Measurements from ENCODE around the gene OXGR1. TPM values are rescaled to one million over a fixed set of nuclear protein-coding genes. Genes with fewer than 3 reads are reported as not detected.

The OXGR1 gene
- polyA plus RNA-seq, 6 donors from 2014 or later, result not detected

- Mint-ChIP-seq H3K36me3 (no peaks in the 10 kb centered on the region), H3K4me1 (peaks cover 0 to 3% (median 0%) of the 10 kb centered on the region in 3 donors), H3K9me3 (peaks cover 0 to 4% (median 0%) of the 10 kb centered on the region in 7 donors), H3K27ac (no peak overlapping the region), H3K4me3 (no peak overlapping the region), H3K27me3 (peaks cover 28 to 40% (median 31%) of the 10 kb centered on the region in 3 donors)
- ATAC-seq (ENCODE audit: low read depth in 2 of 2), result peak in 1 of 2 donors; percentile 37
- DNase-seq, result peak; percentile 17
Observed at GRCh38 chr13:97018029-97018819, 23.9 kb upstream of the OXGR1 start.

GRCh38 chr13:97017322-97017721, 23.0 kb upstream of the OXGR1 start:
- Mint-ChIP-seq H3K9me3 (peaks cover 0 to 4% (median 0%) of the 10 kb centered on the region in 7 donors), H3K27me3 (peaks cover 30 to 39% (median 36%) of the 10 kb centered on the region in 3 donors), H3K27ac (no peak overlapping the region), H3K36me3 (no peaks in the 10 kb centered on the region), H3K4me3 (no peak overlapping the region), H3K4me1 (peaks cover 0 to 3% (median 0%) of the 10 kb centered on the region in 3 donors)
- no peak for ATAC-seq (ENCODE audit: low read depth in 2 of 2)
- no peak for DNase-seq

GRCh38 chr13:97015661-97016350, 21.5 kb upstream of the OXGR1 start:
- DNase-seq (no peak), ATAC-seq (ENCODE audit: low read depth in 2 of 2) (no peak)
- Mint-ChIP-seq H3K36me3 (no peaks in the 10 kb centered on the region), H3K4me3 (no peak overlapping the region), H3K4me1 (peaks cover 0 to 3% (median 0%) of the 10 kb centered on the region in 3 donors), H3K27me3 (peaks cover 29 to 37% (median 33%) of the 10 kb centered on the region in 3 donors), H3K9me3 (peaks cover 0 to 4% (median 0%) of the 10 kb centered on the region in 7 donors), H3K27ac (no peak overlapping the region)

GRCh38 chr13:97012251-97013048, 18.2 kb upstream of the OXGR1 start:
- Mint-ChIP-seq H3K36me3 (no peaks in the 10 kb centered on the region), H3K27me3 (peaks cover 26 to 34% (median 28%) of the 10 kb centered on the region in 3 donors), H3K9me3 (peaks cover 0 to 4% (median 0%) of the 10 kb centered on the region in 7 donors), H3K27ac (peak overlapping the region in 1 of 6 donors; percentile 4), H3K4me1 (peaks cover 0 to 3% (median 0%) of the 10 kb centered on the region in 3 donors), H3K4me3 (no peak overlapping the region)
- no peak for ATAC-seq (ENCODE audit: low read depth in 2 of 2)
- DNase-seq, result no peak

- no peaks in the 10 kb centered on the region for H3K36me3 Mint-ChIP-seq
- no peak for DNase-seq
- peaks cover 28 to 34% (median 31%) of the 10 kb centered on the region in 3 donors for H3K27me3 Mint-ChIP-seq
- peaks cover 0 to 4% (median 0%) of the 10 kb centered on the region in 7 donors for H3K9me3 Mint-ChIP-seq
- H3K4me1 Mint-ChIP-seq, result peaks cover 0 to 3% (median 0%) of the 10 kb centered on the region in 3 donors
- H3K4me3 Mint-ChIP-seq, result no peak overlapping the region
- no peak overlapping the region for H3K27ac Mint-ChIP-seq
- ATAC-seq (ENCODE audit: low read depth in 2 of 2), result no peak
Observed at GRCh38 chr13:97011446-97012131, 17.3 kb upstream of the OXGR1 start.

GRCh38 chr13:97008643-97009042, 14.4 kb upstream of the OXGR1 start:
- Mint-ChIP-seq H3K36me3 (no peaks in the 10 kb centered on the region), H3K27me3 (peaks cover 28 to 36% (median 30%) of the 10 kb centered on the region in 3 donors), H3K9me3 (no peaks in the 10 kb centered on the region), H3K4me3 (no peak overlapping the region), H3K4me1 (no peaks in the 10 kb centered on the region), H3K27ac (no peak overlapping the region)
- ATAC-seq (ENCODE audit: low read depth in 2 of 2), result no peak
- no peak for DNase-seq

- no peak for ATAC-seq (ENCODE audit: low read depth in 2 of 2)
- DNase-seq, result no peak
- H3K36me3 Mint-ChIP-seq, result no peaks in the 10 kb centered on the region
- H3K27me3 Mint-ChIP-seq, result peaks cover 15 to 27% (median 22%) of the 10 kb centered on the region in 3 donors
- peaks cover 4 to 13% (median 7%) of the 10 kb centered on the region in 3 donors for H3K4me1 Mint-ChIP-seq
- no peak overlapping the region for H3K27ac Mint-ChIP-seq
- no peaks in the 10 kb centered on the region for H3K9me3 Mint-ChIP-seq
- no peak overlapping the region for H3K4me3 Mint-ChIP-seq
Observed at GRCh38 chr13:97005625-97006262, 11.5 kb upstream of the OXGR1 start.

GRCh38 chr13:97004886-97005285, 10.6 kb upstream of the OXGR1 start:
- Mint-ChIP-seq H3K27me3 (peaks cover 6 to 21% (median 18%) of the 10 kb centered on the region in 3 donors), H3K36me3 (no peaks in the 10 kb centered on the region)

GRCh38 chr13:97004096-97004876, 10.0 kb upstream of the OXGR1 start:
- peaks cover 0 to 16% (median 12%) of the 10 kb centered on the region in 3 donors for H3K27me3 Mint-ChIP-seq
- H3K4me3 Mint-ChIP-seq, result no peak overlapping the region
- ATAC-seq (ENCODE audit: low read depth in 2 of 2) (no peak), DNase-seq (no peak)
- no peak overlapping the region for H3K27ac Mint-ChIP-seq
- peaks cover 4 to 17% (median 7%) of the 10 kb centered on the region in 3 donors for H3K4me1 Mint-ChIP-seq
- H3K36me3 Mint-ChIP-seq, result no peaks in the 10 kb centered on the region
- H3K9me3 Mint-ChIP-seq, result peaks cover 0 to 7% (median 0%) of the 10 kb centered on the region in 7 donors

More at GRCh38 chr13:97004886-97005285, 10.6 kb upstream of the OXGR1 start:
- H3K27ac Mint-ChIP-seq, result no peak overlapping the region
- peaks cover 0 to 6% (median 0%) of the 10 kb centered on the region in 7 donors for H3K9me3 Mint-ChIP-seq
- H3K4me3 Mint-ChIP-seq, result no peak overlapping the region
- no peak for ATAC-seq (ENCODE audit: low read depth in 2 of 2)
- no peak for DNase-seq
- peaks cover 4 to 17% (median 7%) of the 10 kb centered on the region in 3 donors for H3K4me1 Mint-ChIP-seq

GRCh38 chr13:97003071-97003470, 8.8 kb upstream of the OXGR1 start:
- Mint-ChIP-seq H3K27me3 (peaks cover 0 to 13% (median 12%) of the 10 kb centered on the region in 3 donors), H3K36me3 (no peaks in the 10 kb centered on the region), H3K4me3 (no peak overlapping the region), H3K27ac (peak overlapping the region in 1 of 6 donors; percentile 37), H3K9me3 (peaks cover 0 to 7% (median under 1%) of the 10 kb centered on the region in 7 donors), H3K4me1 (peaks cover 4 to 17% (median 7%) of the 10 kb centered on the region in 3 donors)
- DNase-seq, result no peak
- ATAC-seq (ENCODE audit: low read depth in 2 of 2), result no peak

- ATAC-seq (ENCODE audit: low read depth in 2 of 2) (no peak), DNase-seq (no peak)
- peaks cover 4 to 17% (median 7%) of the 10 kb centered on the region in 3 donors for H3K4me1 Mint-ChIP-seq
- H3K9me3 Mint-ChIP-seq, result peaks cover 0 to 7% (median 3%) of the 10 kb centered on the region in 7 donors
- no peaks in the 10 kb centered on the region for H3K36me3 Mint-ChIP-seq
- no peak overlapping the region for H3K4me3 Mint-ChIP-seq
- no peak overlapping the region for H3K27ac Mint-ChIP-seq
- H3K27me3 Mint-ChIP-seq, result peaks cover 0 to 13% (median 12%) of the 10 kb centered on the region in 3 donors
Observed at GRCh38 chr13:97002581-97002980, 8.3 kb upstream of the OXGR1 start.

All from naive B cell (primary cell).